Prostate gland (tissue), 2 donors: ENCODE results near the gene EFS. TPM values are rescaled to one million over a fixed set of nuclear protein-coding genes. Genes with fewer than 3 reads are reported as not detected.
"Not testable (repeated sequence)": the region's sequence is repeated elsewhere in the genome, so short reads cannot be mapped to it uniquely, and the experiment has no call there.

ENCODE experiments used
- DNase-seq: peaks from one replicate; pipeline ENCODE4 v3.0.0-alpha.2; 2019; ENCODE audit warnings: low spot score
- H3K27ac ChIP-seq, 2 donors: fragments of 200-600 bp; sonication (generic); 2 replicates each; pipeline ENCODE4 v1.5.1; 2017 to 2019
- H3K27me3 ChIP-seq: fragments of 200-600 bp; sonication (generic); replicated peaks from 2 replicates; pipeline ENCODE4 v1.5.1; 2019; ENCODE audit not compliant: insufficient read depth
- H3K36me3 ChIP-seq, 2 donors: fragments of 200-600 bp; sonication (generic); 1 replicate in 1 of 2; 2 replicates in 1 of 2; pipeline versions ENCODE4 v1.5.1 to v1.8.1; 2017 to 2019
- H3K4me1 ChIP-seq: fragments of 200-600 bp; sonication (generic); replicated peaks from 2 replicates; pipeline ENCODE4 v1.5.1; 2019
- H3K4me3 ChIP-seq, 2 donors: fragments of 200-600 bp; sonication (generic); 2 replicates each; pipeline ENCODE4 v1.5.1; 2017 to 2019
- H3K9me3 ChIP-seq: fragments of 200-600 bp; sonication (generic); 2 replicates; pipeline ENCODE4 v1.5.1; 2017
- POLR2A ChIP-seq: fragments of 450-650 bp; IDR thresholded peaks from one replicate; pipeline ENCODE4 v1.6.1; 2016; ENCODE audit warnings: antibody characterized with exemption, mild to moderate bottlenecking
- POLR2AphosphoS5 ChIP-seq: sonication (generic); formaldehyde crosslinking; IDR thresholded peaks from one replicate; pipeline ENCODE4 v1.6.1; 2017; ENCODE audit warnings: antibody characterized with exemption
- WGBS: methylation state at CpG from one replicate; pipeline ENCODE4 v1.1.5; 2018; 5-methylcytosine and 5-hydroxymethylcytosine counted together
- intact Hi-C: fragments of 100-400 bp; cut with DNase I; formaldehyde crosslinking; loops from one replicate; pipeline ENCODE4 v1.14.2; 2022
- total RNA-seq, 2 donors: library from RNA; depleted of rRNA; stranded (reverse); fragments of >200 nt; gene quantifications; one replicate each; pipeline ENCODE4 v1.1.0, GENCODE V29; 2016
- TF ChIP-seq, protein P1 (sequence below), 4 experiments: fragments of 200-600 bp in 2 of 4; fragments of 450-650 bp in 2 of 4; sonication (generic) in 2 of 4; IDR thresholded peaks; 1 replicate in 3 of 4; 2 replicates in 1 of 4; pipeline ENCODE4 v1.5.1; 2016 to 2019; ENCODE audit warnings: antibody characterized with exemption in 4 of 4, mild to moderate bottlenecking in 2 of 4, moderate library complexity in 2 of 4

Gene EFS
- total RNA-seq, 2 donors from 2014 or later = 26.5 to 53.2 TPM

DNA sequence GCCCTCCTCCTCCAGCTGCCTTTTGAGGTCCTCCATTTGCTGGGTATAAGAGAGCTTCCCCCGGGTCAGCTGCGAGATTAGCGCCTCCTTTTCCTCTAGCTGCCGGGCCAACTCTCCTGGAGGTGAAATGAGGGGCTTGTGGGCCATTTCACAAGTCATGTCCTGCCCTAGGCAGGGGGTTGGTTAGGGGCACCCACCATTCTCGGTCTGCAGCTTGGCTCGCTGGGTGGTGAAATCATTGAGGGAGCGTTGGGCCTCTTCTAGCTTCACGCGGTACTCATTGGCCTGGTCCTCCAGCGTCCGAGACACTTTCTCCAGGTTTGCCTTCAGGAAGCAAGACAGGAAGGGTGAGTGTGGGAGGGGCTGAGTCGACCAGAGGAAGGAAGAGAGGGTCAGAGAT is 24.4 kb upstream of the EFS start:
- H3K27me3 ChIP-seq = no peaks in the 10 kb centered on the region
- no peak overlapping the region for H3K27ac ChIP-seq
- WGBS = 80% methylated on average over 12 of the region's 12 CpGs
- no peaks in the 10 kb centered on the region for H3K4me1 ChIP-seq
- intact Hi-C loops = no loop called here
- H3K36me3 ChIP-seq = no peaks in the 10 kb centered on the region
- H3K4me3 ChIP-seq = no peak overlapping the region
- TF ChIP-seq POLR2AphosphoS5 = no peak
- TF ChIP-seq, protein P1, sequence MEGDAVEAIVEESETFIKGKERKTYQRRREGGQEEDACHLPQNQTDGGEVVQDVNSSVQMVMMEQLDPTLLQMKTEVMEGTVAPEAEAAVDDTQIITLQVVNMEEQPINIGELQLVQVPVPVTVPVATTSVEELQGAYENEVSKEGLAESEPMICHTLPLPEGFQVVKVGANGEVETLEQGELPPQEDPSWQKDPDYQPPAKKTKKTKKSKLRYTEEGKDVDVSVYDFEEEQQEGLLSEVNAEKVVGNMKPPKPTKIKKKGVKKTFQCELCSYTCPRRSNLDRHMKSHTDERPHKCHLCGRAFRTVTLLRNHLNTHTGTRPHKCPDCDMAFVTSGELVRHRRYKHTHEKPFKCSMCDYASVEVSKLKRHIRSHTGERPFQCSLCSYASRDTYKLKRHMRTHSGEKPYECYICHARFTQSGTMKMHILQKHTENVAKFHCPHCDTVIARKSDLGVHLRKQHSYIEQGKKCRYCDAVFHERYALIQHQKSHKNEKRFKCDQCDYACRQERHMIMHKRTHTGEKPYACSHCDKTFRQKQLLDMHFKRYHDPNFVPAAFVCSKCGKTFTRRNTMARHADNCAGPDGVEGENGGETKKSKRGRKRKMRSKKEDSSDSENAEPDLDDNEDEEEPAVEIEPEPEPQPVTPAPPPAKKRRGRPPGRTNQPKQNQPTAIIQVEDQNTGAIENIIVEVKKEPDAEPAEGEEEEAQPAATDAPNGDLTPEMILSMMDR (IDR thresholded peaks at IDR 0.05) = no peak
- TF ChIP-seq POLR2A = no peak
- H3K9me3 ChIP-seq = no peaks in the 10 kb centered on the region
- no peak for DNase-seq

DNA sequence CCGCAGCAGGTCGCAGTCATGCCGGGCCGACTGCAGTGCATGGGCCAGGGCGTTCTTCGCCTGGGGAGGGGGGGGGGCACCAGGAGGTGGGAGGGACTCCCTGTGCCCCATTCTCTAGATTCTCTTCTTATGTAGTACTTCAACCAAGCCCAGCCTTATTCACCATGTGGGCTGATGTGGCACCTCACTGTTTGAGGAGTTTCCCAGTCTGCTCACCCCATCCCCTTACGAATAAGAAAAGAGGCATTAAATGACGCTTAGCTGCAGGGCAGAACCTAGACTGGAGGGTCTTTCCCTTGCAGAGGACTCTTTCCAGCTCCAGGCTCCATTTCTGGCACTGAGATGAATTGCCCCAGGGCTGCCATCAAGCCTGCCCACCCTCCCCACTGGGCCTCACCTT is 24.0 kb upstream of the EFS start:
- TF ChIP-seq POLR2AphosphoS5 = no peak
- intact Hi-C loops = no loop called here
- DNase-seq = no peak
- no peak overlapping the region for H3K4me3 ChIP-seq
- H3K27me3 ChIP-seq = no peaks in the 10 kb centered on the region
- WGBS = 89% methylated on average over 8 of the region's 8 CpGs
- H3K4me1 ChIP-seq = no peaks in the 10 kb centered on the region
- no peaks in the 10 kb centered on the region for H3K9me3 ChIP-seq
- H3K27ac ChIP-seq = no peak overlapping the region
- no peaks in the 10 kb centered on the region for H3K36me3 ChIP-seq

DNA sequence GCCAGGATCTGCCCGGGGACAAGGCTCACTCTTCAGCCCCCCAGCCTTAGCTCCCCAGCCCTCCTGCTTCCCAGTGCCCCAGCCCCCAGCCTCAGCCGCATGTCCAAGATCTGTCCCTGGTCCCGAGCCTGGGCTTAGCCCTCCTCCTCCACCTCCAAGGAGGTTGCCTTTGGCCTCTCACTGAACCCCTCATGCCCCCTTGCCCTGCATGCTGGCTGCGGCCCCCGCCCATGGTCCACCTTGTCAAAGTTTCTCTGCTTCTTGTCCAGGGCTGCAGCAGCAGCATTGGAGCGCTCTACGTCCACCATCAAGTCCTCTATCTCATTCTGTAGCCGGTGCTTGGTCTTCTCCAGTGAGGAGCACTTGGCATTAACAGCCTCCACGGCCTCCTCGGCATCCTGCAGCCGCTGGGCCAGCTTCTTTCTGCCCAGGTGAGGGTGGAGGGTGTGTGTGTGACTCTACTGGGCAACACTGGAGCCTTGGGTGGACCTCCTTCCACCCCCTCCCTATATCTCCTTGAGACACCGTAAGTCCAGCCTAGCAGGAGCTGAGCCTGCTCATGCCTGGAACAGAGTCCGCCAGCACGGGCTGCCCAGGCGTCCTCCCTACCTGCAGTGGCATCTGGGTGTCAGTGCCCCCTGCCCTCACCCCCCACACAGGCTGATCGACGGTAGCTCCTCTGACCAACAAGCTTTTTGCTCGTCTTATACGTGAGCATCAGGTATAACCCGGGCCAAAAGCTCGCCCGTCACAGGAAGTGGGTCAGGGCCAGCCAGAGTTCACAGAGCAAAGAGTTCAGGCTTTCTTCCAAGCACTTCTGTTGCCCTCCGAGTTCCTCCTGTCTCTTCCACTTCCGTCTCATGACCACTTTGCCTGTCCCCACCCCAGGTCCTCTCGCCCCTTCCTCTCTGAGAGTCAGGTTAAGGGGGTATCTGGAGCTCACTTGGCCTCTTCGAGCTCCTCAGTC is 23.2 kb upstream of the EFS start:
- no peak overlapping the region for H3K27ac ChIP-seq
- no peaks in the 10 kb centered on the region for H3K27me3 ChIP-seq
- no peaks in the 10 kb centered on the region for H3K4me1 ChIP-seq
- H3K9me3 ChIP-seq = no peaks in the 10 kb centered on the region
- intact Hi-C loops = no loop called here
- TF ChIP-seq, protein P1 (IDR thresholded peaks at IDR 0.05) = no peak
- TF ChIP-seq POLR2A (no peak), POLR2AphosphoS5 (no peak)
- H3K36me3 ChIP-seq = no peaks in the 10 kb centered on the region
- no peak for DNase-seq
- 81% methylated on average over 26 of the region's 26 CpGs for WGBS
- H3K4me3 ChIP-seq = no peak overlapping the region

DNA sequence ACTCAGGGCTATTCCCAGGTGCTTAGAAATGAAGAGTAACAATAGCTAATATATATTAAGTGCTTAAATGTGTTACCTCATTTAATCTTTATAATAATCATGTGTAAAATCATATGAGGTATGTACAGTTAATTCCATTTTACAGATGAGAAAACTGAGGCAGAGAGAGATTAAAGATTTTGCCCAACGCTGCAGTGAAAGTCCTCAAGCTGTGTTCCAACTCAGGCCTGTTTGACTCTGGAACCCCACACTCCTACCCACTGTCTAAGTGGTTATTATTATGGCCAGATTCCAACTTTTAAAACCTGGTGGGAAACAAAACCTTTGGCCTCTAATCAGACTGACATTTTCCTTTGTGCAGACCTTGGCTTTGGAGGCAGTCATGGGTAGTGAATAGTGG is 22.0 kb upstream of the EFS start:
- DNase-seq = no peak
- Histone ChIP-seq H3K4me3 (no peak overlapping the region), H3K27me3 (no peaks in the 10 kb centered on the region), H3K36me3 (no peaks in the 10 kb centered on the region), H3K4me1 (no peaks in the 10 kb centered on the region), H3K27ac (no peak overlapping the region), H3K9me3 (no peaks in the 10 kb centered on the region)
- intact Hi-C loops = no loop called here
- WGBS = 83% methylated on average over 1 of the region's 1 CpG
- TF ChIP-seq POLR2AphosphoS5 (no peak), POLR2A (no peak)
- TF ChIP-seq, protein P1 (IDR thresholded peaks at IDR 0.05) = no peak

DNA sequence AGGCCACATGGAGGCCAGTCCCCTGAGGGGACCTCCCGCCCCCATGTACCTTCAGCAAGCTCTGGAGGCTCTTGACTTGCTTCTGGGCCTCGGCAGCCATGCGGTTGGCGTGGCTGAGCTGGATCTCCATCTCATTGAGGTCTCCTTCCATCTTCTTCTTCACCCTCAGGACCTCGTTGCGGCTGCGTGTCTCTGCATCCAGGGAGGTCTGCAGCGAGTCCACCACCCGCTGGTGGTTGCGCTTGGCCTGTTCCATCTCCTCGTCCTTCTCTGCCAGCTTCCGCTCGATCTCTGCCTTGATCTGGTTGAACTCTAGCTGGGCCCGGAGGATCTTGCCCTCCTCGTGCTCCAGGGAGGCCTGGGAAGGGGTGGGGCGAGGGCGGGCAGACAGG is 21.3 kb upstream of the EFS start:
- H3K27me3 ChIP-seq, DNase-seq, H3K36me3 ChIP-seq, H3K27ac ChIP-seq, intact Hi-C loops, H3K4me1 ChIP-seq, H3K4me3 ChIP-seq, H3K9me3 ChIP-seq: not testable (repeated sequence)
- WGBS = 91% methylated on average over 16 of the region's 17 CpGs
